H1 (cell line): ENCODE data around the gene DSCAM. TPM values are rescaled to one million over a fixed set of nuclear protein-coding genes. Genes with fewer than 3 reads are reported as not detected.

Experiments used
- CTCF ChIA-PET: fragments of 300-600 bp; sonication (Branson Sonifier 250); formaldehyde crosslinking; loops from one replicate; lab custom pipeline; 2021; ENCODE audit not compliant: partially characterized antibody; lab: Charles Lee
- POLR2A ChIA-PET: fragments of 300-600 bp; sonication (Branson Sonifier 250); formaldehyde crosslinking; loops from one replicate; lab custom pipeline; 2021; ENCODE audit warnings: inconsistent platforms; ENCODE audit not compliant: partially characterized antibody; lab: Charles Lee
- DNase-seq, 2 experiments: peaks; one replicate each; pipeline versions ENCODE4 v3.0.0 to v3.0.0-alpha.2; 2010 to 2022; ENCODE audit warnings: low spot score in 2 of 2, low read depth in 1 of 2, mixed read lengths in 1 of 2
- FAIRE-seq: peaks from 2 replicates; lab custom pipeline; 2011; peaks lifted over from hg19 to GRCh38; lab: Jason Lieb, UNC
- H2AFZ ChIP-seq: 2 replicates; pipeline ENCODE4 v1.8.1; 2012; ENCODE audit warnings: low read length, inconsistent platforms
- H2AK5ac ChIP-seq: 2 replicates; pipeline ENCODE4 v1.6.1; 2013; ENCODE audit warnings: low read depth, low read length
- H2BK120ac ChIP-seq: replicated peaks from 2 replicates; pipeline ENCODE3; 2013; ENCODE audit warnings: low read depth, low read length, inconsistent platforms
- H2BK12ac ChIP-seq: 2 replicates; pipeline ENCODE4 v1.6.1; 2013; ENCODE audit warnings: low read depth, low read length
- H2BK15ac ChIP-seq: 2 replicates; pipeline ENCODE4 v1.6.1; 2013; ENCODE audit warnings: low read length
- H2BK20ac ChIP-seq: 2 replicates; pipeline ENCODE4 v1.6.1; 2013; ENCODE audit warnings: low read length
- H2BK5ac ChIP-seq: 2 replicates; pipeline ENCODE4 v1.6.1; 2013; ENCODE audit warnings: low read depth, low read length
- H3K14ac ChIP-seq: 2 replicates; pipeline ENCODE4 v1.6.1; 2013; ENCODE audit warnings: inconsistent platforms; ENCODE audit not compliant: insufficient read length
- H3K18ac ChIP-seq: 2 replicates; pipeline ENCODE4 v1.6.1; 2013; ENCODE audit warnings: low read length; ENCODE audit errors: extremely low read depth
- H3K23ac ChIP-seq: 2 replicates; pipeline ENCODE4 v1.6.1; 2013; ENCODE audit warnings: inconsistent platforms; ENCODE audit not compliant: insufficient read length
- H3K23me2 ChIP-seq: 2 replicates; pipeline ENCODE4 v1.6.1; 2013; ENCODE audit warnings: low read depth, low read length
- H3K27ac ChIP-seq: 2 replicates; pipeline ENCODE4 v1.6.1; 2011; ENCODE audit warnings: low read depth, low read length, inconsistent platforms
- H3K27me3 ChIP-seq, 4 experiments: replicated peaks in 1 of 4; 1 replicate in 1 of 4; 2 replicates in 3 of 4; pipeline versions ENCODE4 v1.6.1 to v1.8.1; 2011 to 2013; ENCODE audit warnings: low read length in 3 of 4, mild to moderate bottlenecking in 3 of 4, inconsistent platforms in 2 of 4, mixed read lengths in 2 of 4, moderate library complexity in 1 of 4; ENCODE audit not compliant: control insufficient read depth in 3 of 4, insufficient read depth in 3 of 4; ENCODE audit errors: extremely low read depth in 1 of 4
- H3K36me3 ChIP-seq, 4 experiments: 2 replicates each; pipeline versions ENCODE4 v1.6.1 to v1.8.1; 2011 to 2013; ENCODE audit warnings: mild to moderate bottlenecking in 4 of 4, low read length in 3 of 4, moderate library complexity in 2 of 4, control low read depth in 1 of 4, inconsistent platforms in 1 of 4; ENCODE audit not compliant: insufficient read depth in 4 of 4, control insufficient read depth in 2 of 4
- H3K4ac ChIP-seq: replicated peaks from 2 replicates; pipeline ENCODE3; 2013; ENCODE audit warnings: low read length, low read depth, mixed read lengths, inconsistent platforms; ENCODE audit not compliant: insufficient read length
- H3K4me1 ChIP-seq, 4 experiments: replicated peaks in 1 of 4; 1 replicate in 1 of 4; 2 replicates in 3 of 4; pipeline versions ENCODE4 v1.6.1 to v1.8.1; 2011 to 2013; ENCODE audit warnings: low read length in 3 of 4, inconsistent platforms in 2 of 4, mixed read lengths in 1 of 4; ENCODE audit not compliant: insufficient read depth in 4 of 4, control insufficient read depth in 3 of 4
- H3K4me2 ChIP-seq, 2 experiments: 2 replicates each; pipeline versions ENCODE4 v1.6.1 to v1.8.1; 2011 to 2013; ENCODE audit warnings: low read depth in 2 of 2, low read length in 2 of 2, control low read depth in 1 of 2, inconsistent platforms in 1 of 2, mild to moderate bottlenecking in 1 of 2; ENCODE audit not compliant: insufficient read depth in 1 of 2
- H3K4me3 ChIP-seq, 4 experiments: fragments of 200-600, 300-600 bp in 1 of 4; sonication (generic), shearing (Covaris generic), sonication (Bioruptor Twin) in 1 of 4; 2 replicates each; pipeline versions ENCODE4 v1.5.1 to v1.8.1; 2011 to 2016; ENCODE audit warnings: low read length in 4 of 4, low read depth in 3 of 4, control low read depth in 2 of 4, inconsistent platforms in 2 of 4, mild to moderate bottlenecking in 2 of 4, mixed read lengths in 1 of 4, moderate library complexity in 1 of 4; ENCODE audit not compliant: insufficient read depth in 2 of 4; ENCODE audit errors: extremely low read depth in 1 of 4
- H3K56ac ChIP-seq: replicated peaks from 2 replicates; pipeline ENCODE3; 2013; ENCODE audit warnings: low read depth, mild to moderate bottlenecking, mixed read lengths, low read length, inconsistent platforms; ENCODE audit not compliant: insufficient read length
- H3K79me1 ChIP-seq: 2 replicates; pipeline ENCODE4 v1.6.1; 2013; ENCODE audit warnings: low read depth, low read length, control low read depth
- H3K79me2 ChIP-seq, 2 experiments: 2 replicates each; pipeline versions ENCODE4 v1.6.1 to v1.8.1; 2012 to 2013; ENCODE audit warnings: low read length in 2 of 2, mild to moderate bottlenecking in 2 of 2, inconsistent platforms in 1 of 2; ENCODE audit not compliant: insufficient read depth in 2 of 2, control insufficient read depth in 1 of 2
- H3K9ac ChIP-seq, 4 experiments: replicated peaks in 1 of 4; 1 replicate in 1 of 4; 2 replicates in 3 of 4; pipeline versions ENCODE4 v1.6.1 to v1.8.1; 2011 to 2013; ENCODE audit warnings: low read depth in 3 of 4, low read length in 3 of 4, control low read depth in 2 of 4, mild to moderate bottlenecking in 2 of 4, moderate library complexity in 2 of 4, inconsistent platforms in 1 of 4; ENCODE audit errors: extremely low read depth in 1 of 4
- H3K9me3 ChIP-seq, 2 experiments: 2 replicates each; pipeline versions ENCODE4 v1.6.1 to v1.8.1; 2012 to 2013; ENCODE audit warnings: mild to moderate bottlenecking in 2 of 2, moderate library complexity in 2 of 2, control low read depth in 1 of 2, inconsistent platforms in 1 of 2, low read depth in 1 of 2, low read length in 1 of 2, mixed read lengths in 1 of 2; ENCODE audit not compliant: insufficient read depth in 2 of 2
- H4K20me1 ChIP-seq, 2 experiments: replicated peaks in 1 of 2; 2 replicates each; pipeline versions ENCODE3 to v1.8.1; 2011 to 2013; ENCODE audit warnings: inconsistent platforms in 2 of 2, low read length in 2 of 2, mild to moderate bottlenecking in 1 of 2; ENCODE audit not compliant: insufficient read depth in 2 of 2, control insufficient read depth in 1 of 2
- H4K5ac ChIP-seq: 2 replicates; pipeline ENCODE4 v1.6.1; 2013; ENCODE audit warnings: low read length, low read depth, mixed read lengths, inconsistent platforms; ENCODE audit not compliant: insufficient read length
- H4K8ac ChIP-seq: 2 replicates; pipeline ENCODE4 v1.8.0; 2013; ENCODE audit warnings: mild to moderate bottlenecking, moderate library complexity, low read length, inconsistent platforms; ENCODE audit not compliant: insufficient read depth; ENCODE audit errors: extremely low read depth
- H4K91ac ChIP-seq: replicated peaks from 2 replicates; pipeline ENCODE3; 2013; ENCODE audit warnings: low read length, mixed read lengths, inconsistent platforms; ENCODE audit not compliant: insufficient read length
- ASH2L ChIP-seq: fragments of 200-600, 300-600 bp; sonication (generic); IDR thresholded peaks from one replicate; pipeline ENCODE4 v1.7.1; 2017; ENCODE audit warnings: low read length
- BRCA1 ChIP-seq: IDR thresholded peaks from 2 replicates; pipeline ENCODE4 v1.6.1; 2012; ENCODE audit warnings: low read depth, low read length, improper control_type of control experiment
- CBX8 ChIP-seq: fragments of 300-800, 300-1000 bp; sonication (generic); IDR thresholded peaks from 2 replicates; pipeline ENCODE4 v1.7.1; 2016; ENCODE audit warnings: low read depth, low read length, borderline replicate concordance
- CEBPB ChIP-seq: IDR thresholded peaks from 2 replicates; pipeline ENCODE4 v1.6.1; 2012; ENCODE audit warnings: low read depth, low read length
- CREB1 ChIP-seq: IDR thresholded peaks from 2 replicates; pipeline ENCODE4 v1.6.1; 2012; ENCODE audit warnings: inconsistent platforms
- JUN ChIP-seq: IDR thresholded peaks from 2 replicates; pipeline ENCODE4 v1.6.1; 2011; ENCODE audit warnings: low read depth, mild to moderate bottlenecking, improper control_type of control experiment, low read length
- NANOG ChIP-seq: IDR thresholded peaks from 2 replicates; pipeline ENCODE4 v1.6.1; 2011; ENCODE audit warnings: low read length, low read depth, mild to moderate bottlenecking, inconsistent platforms; ENCODE audit not compliant: insufficient read depth, poor library complexity, severe bottlenecking
- POLR2AphosphoS5 ChIP-seq: IDR thresholded peaks from 2 replicates; pipeline ENCODE4 v1.6.1; 2011; ENCODE audit warnings: low read depth, low read length
- RAD21 ChIP-seq, 2 experiments: IDR thresholded peaks in 1 of 2; conservative IDR thresholded peaks in 1 of 2; 2 replicates each; pipeline ENCODE4 v1.6.1; 2011; ENCODE audit warnings: low read depth in 2 of 2, low read length in 2 of 2, improper control_type of control experiment in 1 of 2, inconsistent platforms in 1 of 2, mild to moderate bottlenecking in 1 of 2, moderate library complexity in 1 of 2
- RFX5 ChIP-seq: IDR thresholded peaks from 2 replicates; pipeline ENCODE4 v1.6.1; 2011; ENCODE audit warnings: low read depth, low read length, improper control_type of control experiment, borderline replicate concordance
- SAP30 ChIP-seq: fragments of 300-600 bp; sonication (generic); IDR thresholded peaks from 2 replicates; pipeline ENCODE4 v1.7.1; 2012; ENCODE audit warnings: low read length, moderate library complexity, mild to moderate bottlenecking, inconsistent platforms; ENCODE audit not compliant: insufficient read depth, insufficient replicate concordance
- SRF ChIP-seq: IDR thresholded peaks from 2 replicates; pipeline ENCODE4 v1.6.1; 2011; ENCODE audit warnings: mild to moderate bottlenecking, low read depth, low read length, moderate library complexity
- TAF1 ChIP-seq: IDR thresholded peaks from 2 replicates; pipeline ENCODE4 v1.6.1; 2011; ENCODE audit warnings: mild to moderate bottlenecking, low read depth, low read length
- ZNF274 ChIP-seq: IDR thresholded peaks from 2 replicates; pipeline ENCODE4 v1.7.0; 2012; ENCODE audit warnings: low read length, borderline replicate concordance; ENCODE audit errors: extremely low read depth
- WGBS, 2 experiments: shearing (Covaris generic) in 1 of 2; methylation state at CpG; one replicate each; pipeline versions ENCODE4 v1.1.6 to v1.1.7; 2013 to 2015; ENCODE audit warnings: low lambda C conversion rate in 2 of 2, mixed read lengths in 2 of 2, inconsistent platforms in 1 of 2, low coverage in 1 of 2, missing lambda C conversion rate in 1 of 2; ENCODE audit not compliant: insufficient replicate concordance in 2 of 2, insufficient coverage in 1 of 2, insufficient read length in 1 of 2; ENCODE audit errors: extremely low coverage in 1 of 2, missing lambda C conversion rate in 1 of 2; 5-methylcytosine and 5-hydroxymethylcytosine counted together
- polyA plus RNA-seq, 7 experiments: library from polyadenylated mRNA; depleted of rRNA in 3 of 7; stranded (reverse) in 5 of 7; unstranded in 2 of 7; fragments of >200 nt in 5 of 7; fragments of 200-250 nt in 2 of 7; gene quantifications; 1 replicate in 5 of 7; 2 replicates in 1 of 7; 4 replicates in 1 of 7; pipeline versions ENCODE4 v1.2.1 to v1.2.3, GENCODE V29; 2011 to 2013; ENCODE audit warnings: missing spikeins in 2 of 7, mixed read lengths in 2 of 7
- total RNA-seq: library from RNA; stranded (reverse); fragmentation: NEBNext Ultra II Directional; extraction: Animal tissue kit (Norgen Biotek cat#: 25700); gene quantifications from 2 replicates; pipeline ENCODE4 v1.2.1, GENCODE V29; 2021
- TF ChIP-seq, protein P1 (sequence below): IDR thresholded peaks from 2 replicates; pipeline ENCODE4 v1.6.1; 2012; ENCODE audit warnings: inconsistent platforms

The DSCAM gene
- total and polyA plus RNA-seq, 2 of the 8 experiments (the other 6 are each of a cell fraction or from before 2014, with no cell fraction given) = 0.02 to 0.15 TPM

DNA sequence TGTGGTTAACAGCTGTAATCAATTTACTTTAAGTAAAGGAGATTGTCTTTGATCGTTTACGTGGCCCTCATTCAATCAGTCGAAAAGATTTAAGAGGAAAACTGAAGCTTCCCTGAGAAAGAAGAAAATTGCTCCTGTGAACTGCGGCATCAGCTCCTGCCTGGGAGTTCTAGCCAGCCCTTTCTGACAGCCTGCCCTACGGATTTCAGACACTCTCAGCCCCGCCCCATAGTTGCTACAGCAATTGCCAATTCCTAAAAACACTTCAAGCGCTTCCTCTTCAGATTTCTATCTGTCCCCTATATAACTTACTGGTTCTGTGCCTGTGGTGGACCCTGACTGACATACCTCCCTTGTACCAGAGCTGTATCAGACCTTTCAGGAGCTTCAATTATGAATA lies 277.6 kb downstream of the DSCAM start:
- no peak overlapping the region for H3K4me2 ChIP-seq
- no peak for TF ChIP-seq TAF1
- TF ChIP-seq NANOG = no peak
- no peak for TF ChIP-seq ASH2L
- no peak for TF ChIP-seq RFX5
- no peak for TF ChIP-seq CEBPB
- no peak for TF ChIP-seq JUN
- no peak for TF ChIP-seq SAP30
- no peak for TF ChIP-seq SRF
- TF ChIP-seq CREB1 = no peak
- TF ChIP-seq POLR2AphosphoS5 = no peak
- TF ChIP-seq BRCA1 = no peak
- TF ChIP-seq, protein P1, sequence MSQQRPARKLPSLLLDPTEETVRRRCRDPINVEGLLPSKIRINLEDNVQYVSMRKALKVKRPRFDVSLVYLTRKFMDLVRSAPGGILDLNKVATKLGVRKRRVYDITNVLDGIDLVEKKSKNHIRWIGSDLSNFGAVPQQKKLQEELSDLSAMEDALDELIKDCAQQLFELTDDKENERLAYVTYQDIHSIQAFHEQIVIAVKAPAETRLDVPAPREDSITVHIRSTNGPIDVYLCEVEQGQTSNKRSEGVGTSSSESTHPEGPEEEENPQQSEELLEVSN = no peak
- no peak for TF ChIP-seq CBX8
- TF ChIP-seq RAD21 (IDR thresholded peaks at IDR 0.05 in 1 of 2, conservative IDR thresholded peaks at IDR 0.05 in 1 of 2; ENCODE audit: low read depth in 2 of 2, low read length in 2 of 2) = no peak
- TF ChIP-seq ZNF274 = no peak

More for the DNA sequence above, 277.6 kb downstream of the DSCAM start:
- Histone ChIP-seq H3K4me1 (no peaks in the 10 kb centered on the region), H2AFZ (no peak overlapping the region), H4K20me1 (no peaks in the 10 kb centered on the region), H3K79me2 (no peaks in the 10 kb centered on the region), H3K14ac (no peak overlapping the region), H2BK5ac (no peak overlapping the region), H3K9ac (no peak overlapping the region), H3K79me1 (no peaks in the 10 kb centered on the region), H3K36me3 (no peaks in the 10 kb centered on the region), H3K23ac (no peak overlapping the region), H2BK15ac (no peak overlapping the region), H3K27me3 (no peaks in the 10 kb centered on the region), H4K8ac (no peak overlapping the region), H3K27ac (no peak overlapping the region), H3K18ac (no peak overlapping the region), H3K9me3 (no peaks in the 10 kb centered on the region), H2BK20ac (no peak overlapping the region), H4K5ac (no peak overlapping the region), H3K23me2 (no peaks in the 10 kb centered on the region), H2BK120ac (no peak overlapping the region), H3K56ac (no peak overlapping the region), H2BK12ac (no peak overlapping the region), H4K91ac (no peak overlapping the region), H3K4ac (no peak overlapping the region), H3K4me3 (no peak overlapping the region), H2AK5ac (no peak overlapping the region)
- FAIRE-seq (no peak), DNase-seq (no peak)
- WGBS, 2 experiments = 83% methylated on average over 7 of the region's 7 CpGs; no CpG with 5 or more reads in 1 of the 2 experiments
- POLR2A ChIA-PET = no interaction called here
- CTCF ChIA-PET = no interaction called here
